Left ventricle myocardium inferior (tissue), 1 donor: ENCODE measurements around the gene DPF3. TPM values are rescaled to one million over a fixed set of nuclear protein-coding genes. Genes with fewer than 3 reads are reported as not detected.

Experiments used
- DNase-seq: peaks from one replicate; pipeline ENCODE4 v3.0.0-alpha.2; 2020
- H3K27ac ChIP-seq: fragments of 200-600 bp; replicated peaks from 2 replicates; pipeline ENCODE4 v1.8.0; 2021
- H3K27me3 ChIP-seq: fragments of 200-600 bp; 2 replicates; pipeline ENCODE4 v1.8.0; 2021; ENCODE audit warnings: low read depth
- H3K36me3 ChIP-seq: fragments of 200-600 bp; 2 replicates; pipeline ENCODE4 v1.8.0; 2021
- H3K4me1 ChIP-seq: fragments of 200-600 bp; 2 replicates; pipeline ENCODE4 v1.8.0; 2021
- H3K4me3 ChIP-seq: fragments of 200-600 bp; 2 replicates; pipeline ENCODE4 v1.8.0; 2021; ENCODE audit warnings: mild to moderate bottlenecking, moderate library complexity
- H3K9me3 ChIP-seq: fragments of 200-600 bp; replicated peaks from 2 replicates; pipeline ENCODE4 v1.8.0; 2021
- intact Hi-C: fragments of 100-400 bp; cut with micrococcal nuclease; formaldehyde crosslinking; loops from one replicate; pipeline ENCODE4 v1.11.0; 2022
- total RNA-seq: library from RNA; stranded (reverse); fragmentation: NEBNext Ultra II Directional; extraction: Animal tissue kit (Norgen Biotek cat#: 25700); gene quantifications from one replicate; pipeline ENCODE4 v1.2.1, GENCODE V29; 2021
- TF ChIP-seq, protein P1 (sequence below): fragments of 200-600 bp; IDR thresholded peaks from 2 replicates; pipeline ENCODE4 v1.8.0; 2021; ENCODE audit warnings: antibody characterized with exemption, mild to moderate bottlenecking, borderline replicate concordance
- donor health status: DM: no; HTN: yes; CAD: no; lungs with severe emphysema.

DPF3 gene
- total RNA-seq, 1 donor from 2014 or later = 37.7 TPM

DNA sequence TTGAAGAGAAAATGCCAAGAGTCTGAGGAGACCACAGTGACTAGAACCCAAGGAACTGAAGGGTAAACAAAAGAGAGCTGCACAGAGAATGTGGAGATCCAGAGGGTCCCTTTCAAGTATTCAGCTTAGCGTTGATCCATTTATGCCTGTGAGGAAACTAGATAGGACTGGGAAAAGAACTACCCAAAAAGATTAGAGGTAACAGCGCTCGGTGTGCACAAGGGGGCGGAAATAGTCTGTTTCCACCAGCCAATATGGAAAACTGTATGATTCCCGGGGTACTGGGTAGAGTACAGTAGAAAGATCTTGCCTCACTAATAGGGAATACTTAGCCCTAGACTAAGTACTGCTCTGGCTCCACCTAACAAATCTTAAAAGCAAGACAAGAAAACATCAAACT is 135.5 kb downstream of the DPF3 start:
- intact Hi-C loops = no loop called here
- TF ChIP-seq, protein P1, sequence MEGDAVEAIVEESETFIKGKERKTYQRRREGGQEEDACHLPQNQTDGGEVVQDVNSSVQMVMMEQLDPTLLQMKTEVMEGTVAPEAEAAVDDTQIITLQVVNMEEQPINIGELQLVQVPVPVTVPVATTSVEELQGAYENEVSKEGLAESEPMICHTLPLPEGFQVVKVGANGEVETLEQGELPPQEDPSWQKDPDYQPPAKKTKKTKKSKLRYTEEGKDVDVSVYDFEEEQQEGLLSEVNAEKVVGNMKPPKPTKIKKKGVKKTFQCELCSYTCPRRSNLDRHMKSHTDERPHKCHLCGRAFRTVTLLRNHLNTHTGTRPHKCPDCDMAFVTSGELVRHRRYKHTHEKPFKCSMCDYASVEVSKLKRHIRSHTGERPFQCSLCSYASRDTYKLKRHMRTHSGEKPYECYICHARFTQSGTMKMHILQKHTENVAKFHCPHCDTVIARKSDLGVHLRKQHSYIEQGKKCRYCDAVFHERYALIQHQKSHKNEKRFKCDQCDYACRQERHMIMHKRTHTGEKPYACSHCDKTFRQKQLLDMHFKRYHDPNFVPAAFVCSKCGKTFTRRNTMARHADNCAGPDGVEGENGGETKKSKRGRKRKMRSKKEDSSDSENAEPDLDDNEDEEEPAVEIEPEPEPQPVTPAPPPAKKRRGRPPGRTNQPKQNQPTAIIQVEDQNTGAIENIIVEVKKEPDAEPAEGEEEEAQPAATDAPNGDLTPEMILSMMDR = no peak
- Histone ChIP-seq H3K9me3 (peaks cover 59% of the 10 kb centered on the region), H3K4me3 (no peak overlapping the region), H3K27ac (no peak overlapping the region), H3K27me3 (no peaks in the 10 kb centered on the region), H3K4me1 (peaks cover 10% of the 10 kb centered on the region), H3K36me3 (peaks cover 9% of the 10 kb centered on the region)
- no peak for DNase-seq

DNA sequence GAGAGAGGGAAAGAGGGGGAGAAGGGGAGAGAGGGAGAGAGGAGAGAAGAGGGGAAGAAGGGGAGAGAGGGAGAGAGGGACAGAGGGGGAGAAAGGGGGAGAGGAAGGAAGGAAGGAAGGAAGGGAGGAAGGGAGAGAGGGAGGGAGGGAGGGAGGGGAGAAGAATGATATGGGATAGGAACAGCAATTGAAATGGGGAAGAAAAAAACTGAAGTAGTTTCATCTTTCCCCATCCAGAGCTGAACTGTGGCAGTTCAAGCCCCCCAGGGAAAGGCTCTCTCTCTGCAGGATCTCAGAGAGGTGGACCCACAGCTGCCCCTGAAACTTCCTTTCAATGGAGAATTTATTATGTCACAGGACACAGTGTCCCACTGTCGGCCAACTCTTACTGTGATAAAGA is 136.9 kb downstream of the DPF3 start:
- Histone ChIP-seq H3K27ac (no peak overlapping the region), H3K36me3 (peaks cover 9% of the 10 kb centered on the region), H3K9me3 (peaks cover 45% of the 10 kb centered on the region), H3K27me3 (no peaks in the 10 kb centered on the region), H3K4me1 (peaks cover 10% of the 10 kb centered on the region), H3K4me3 (no peak overlapping the region)
- TF ChIP-seq, protein P1 = no peak
- DNase-seq = no peak
- intact Hi-C loops = no loop called here

DNA sequence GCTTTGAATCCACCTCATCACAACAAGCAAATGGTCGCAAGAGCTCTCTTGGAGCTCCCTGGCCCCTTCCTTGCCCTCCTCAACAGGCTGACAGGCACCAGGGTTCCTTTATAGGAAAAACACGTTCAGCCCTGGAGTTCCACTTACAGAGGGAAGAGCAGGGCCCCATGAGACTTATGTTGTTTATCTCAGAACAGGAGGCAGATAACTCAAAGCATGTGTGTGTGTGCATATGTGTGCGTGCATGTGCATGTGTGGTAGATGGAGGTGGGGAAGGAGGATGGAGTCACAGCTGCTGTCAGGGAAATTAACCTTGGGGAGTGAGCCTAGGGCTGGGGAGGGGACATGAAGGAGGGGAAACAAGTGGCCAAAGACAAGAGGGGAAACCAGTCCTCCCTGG is 138.1 kb downstream of the DPF3 start:
- peaks cover 10% of the 10 kb centered on the region for H3K4me1 ChIP-seq
- intact Hi-C loops = no loop called here
- DNase-seq = no peak
- TF ChIP-seq, protein P1 = no peak
- H3K36me3 ChIP-seq = peaks cover 9% of the 10 kb centered on the region
- no peaks in the 10 kb centered on the region for H3K27me3 ChIP-seq
- no peak overlapping the region for H3K27ac ChIP-seq
- peaks cover 33% of the 10 kb centered on the region for H3K9me3 ChIP-seq
- H3K4me3 ChIP-seq = no peak overlapping the region

DNA sequence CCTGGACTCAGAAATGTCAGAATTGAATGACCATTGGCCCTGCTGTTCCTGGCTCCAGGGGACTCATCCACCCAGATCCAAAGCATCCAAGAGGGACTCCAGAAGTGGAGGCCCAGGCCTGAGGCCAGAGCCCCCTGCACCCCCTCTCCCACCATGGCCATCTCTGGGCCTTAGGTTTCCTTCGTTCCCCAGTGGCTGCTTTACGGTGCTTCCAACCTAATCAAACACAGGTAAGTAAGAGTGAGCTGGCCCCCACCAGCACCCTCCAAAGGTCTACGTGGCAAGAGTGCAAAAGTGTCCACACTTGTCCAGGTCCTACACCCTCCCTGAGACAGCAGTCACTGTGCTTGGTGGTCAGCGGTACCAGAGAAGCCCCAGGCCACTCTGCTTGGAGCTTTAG is 139.0 kb downstream of the DPF3 start:
- TF ChIP-seq, protein P1 = no peak
- Histone ChIP-seq H3K27me3 (no peaks in the 10 kb centered on the region), H3K27ac (no peak overlapping the region), H3K4me3 (no peak overlapping the region), H3K4me1 (peaks cover 10% of the 10 kb centered on the region), H3K9me3 (peaks cover 25% of the 10 kb centered on the region), H3K36me3 (peaks cover 5% of the 10 kb centered on the region)
- DNase-seq = no peak
- intact Hi-C loops = no loop called here

DNA sequence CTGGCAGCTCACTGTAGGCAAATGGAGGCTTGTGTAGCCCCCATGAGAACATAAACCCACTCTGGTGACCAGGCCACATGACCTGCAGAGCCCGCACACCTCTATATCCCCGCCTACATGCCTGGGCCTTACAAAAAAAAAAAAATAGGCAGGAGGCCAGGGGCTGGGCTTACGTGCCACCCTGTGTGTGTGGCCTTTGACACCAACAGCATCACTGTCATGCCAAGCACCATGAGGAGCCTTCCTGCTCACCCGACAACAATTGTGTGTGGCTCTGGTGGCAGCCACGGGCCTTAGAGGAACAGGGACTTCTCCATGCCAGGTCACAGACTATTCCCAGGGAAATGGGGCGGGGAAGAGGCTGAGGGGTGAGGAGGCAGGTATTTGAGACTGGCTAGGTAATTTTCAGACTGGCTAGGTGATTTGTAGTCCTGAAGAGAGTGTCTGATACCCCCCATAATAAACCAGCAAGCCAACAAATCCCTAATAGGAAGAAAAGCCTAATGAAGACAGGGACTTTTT is 140.0 kb downstream of the DPF3 start:
- Histone ChIP-seq H3K27me3 (no peaks in the 10 kb centered on the region), H3K9me3 (peaks cover 14% of the 10 kb centered on the region), H3K4me1 (peaks cover 10% of the 10 kb centered on the region), H3K36me3 (peaks cover 6% of the 10 kb centered on the region), H3K27ac (no peak overlapping the region), H3K4me3 (no peak overlapping the region)
- intact Hi-C loops = no loop called here
- TF ChIP-seq, protein P1 = no peak
- DNase-seq = no peak
